ENCODE results near the gene SETBP1. TPM values are rescaled to one million over a fixed set of nuclear protein-coding genes. Genes with fewer than 3 reads are reported as not detected.

The SETBP1 gene
- total RNA-seq, 1 donor from 2014 or later = 83.3 TPM

GRCh38 chr18:44788334-44788733 lies 107.6 kb downstream of the SETBP1 start:
- Mint-ChIP-seq H3K27me3 (ENCODE audit: unreplicated experiment) (no peaks in the 10 kb centered on the region), H3K4me1 (ENCODE audit: low read depth, unreplicated experiment) (peaks cover 78% of the 10 kb centered on the region), H3K36me3 (ENCODE audit: unreplicated experiment) (no peaks in the 10 kb centered on the region), H3K27ac (ENCODE audit: unreplicated experiment) (peak overlapping the region; percentile 43), H3K9me3 (ENCODE audit: unreplicated experiment) (no peaks in the 10 kb centered on the region), H3K4me3 (ENCODE audit: unreplicated experiment) (peak overlapping the region; percentile 26)
- TF ChIP-seq CTCF (IDR thresholded peaks at IDR 0.05; ENCODE audit: partially characterized antibody, unreplicated experiment) = no peak
- no peak for DNase-seq

- no peak for TF ChIP-seq CTCF (IDR thresholded peaks at IDR 0.05; ENCODE audit: partially characterized antibody, unreplicated experiment)
- DNase-seq = no peak
- H3K4me1 Mint-ChIP-seq (ENCODE audit: low read depth, unreplicated experiment) = peaks cover 78% of the 10 kb centered on the region
- H3K4me3 Mint-ChIP-seq (ENCODE audit: unreplicated experiment) = peak overlapping the region; percentile 73
- H3K9me3 Mint-ChIP-seq (ENCODE audit: unreplicated experiment) = peaks cover 4% of the 10 kb centered on the region
- peak overlapping the region; percentile 93 for H3K27ac Mint-ChIP-seq (ENCODE audit: unreplicated experiment)
- H3K36me3 Mint-ChIP-seq (ENCODE audit: unreplicated experiment) = no peaks in the 10 kb centered on the region
- H3K27me3 Mint-ChIP-seq (ENCODE audit: unreplicated experiment) = no peaks in the 10 kb centered on the region
These were observed 109.0 kb downstream of the SETBP1 start for GRCh38 chr18:44789710-44790109.

GRCh38 chr18:44790860-44791259 lies 110.2 kb downstream of the SETBP1 start:
- peaks cover 4% of the 10 kb centered on the region for H3K9me3 Mint-ChIP-seq (ENCODE audit: unreplicated experiment)
- DNase-seq = no peak
- no peak overlapping the region for H3K4me3 Mint-ChIP-seq (ENCODE audit: unreplicated experiment)
- no peak for TF ChIP-seq CTCF (IDR thresholded peaks at IDR 0.05; ENCODE audit: partially characterized antibody, unreplicated experiment)
- no peak overlapping the region for H3K27ac Mint-ChIP-seq (ENCODE audit: unreplicated experiment)
- peaks cover 70% of the 10 kb centered on the region for H3K4me1 Mint-ChIP-seq (ENCODE audit: low read depth, unreplicated experiment)
- H3K27me3 Mint-ChIP-seq (ENCODE audit: unreplicated experiment) = no peaks in the 10 kb centered on the region
- no peaks in the 10 kb centered on the region for H3K36me3 Mint-ChIP-seq (ENCODE audit: unreplicated experiment)

GRCh38 chr18:44791520-44791919 lies 110.8 kb downstream of the SETBP1 start:
- no peaks in the 10 kb centered on the region for H3K36me3 Mint-ChIP-seq (ENCODE audit: unreplicated experiment)
- peaks cover 4% of the 10 kb centered on the region for H3K9me3 Mint-ChIP-seq (ENCODE audit: unreplicated experiment)
- TF ChIP-seq CTCF (IDR thresholded peaks at IDR 0.05; ENCODE audit: partially characterized antibody, unreplicated experiment) = no peak
- peak overlapping the region; percentile 58 for H3K4me3 Mint-ChIP-seq (ENCODE audit: unreplicated experiment)
- no peak for DNase-seq
- no peaks in the 10 kb centered on the region for H3K27me3 Mint-ChIP-seq (ENCODE audit: unreplicated experiment)
- H3K27ac Mint-ChIP-seq (ENCODE audit: unreplicated experiment) = peak overlapping the region; percentile 45
- peaks cover 66% of the 10 kb centered on the region for H3K4me1 Mint-ChIP-seq (ENCODE audit: low read depth, unreplicated experiment)

- TF ChIP-seq CTCF (IDR thresholded peaks at IDR 0.05; ENCODE audit: partially characterized antibody, unreplicated experiment) = no peak
- Mint-ChIP-seq H3K36me3 (ENCODE audit: unreplicated experiment) (no peaks in the 10 kb centered on the region), H3K27ac (ENCODE audit: unreplicated experiment) (peak overlapping the region; percentile 5), H3K4me1 (ENCODE audit: low read depth, unreplicated experiment) (peaks cover 63% of the 10 kb centered on the region), H3K27me3 (ENCODE audit: unreplicated experiment) (peaks cover 2% of the 10 kb centered on the region), H3K9me3 (ENCODE audit: unreplicated experiment) (peaks cover 5% of the 10 kb centered on the region), H3K4me3 (ENCODE audit: unreplicated experiment) (peak overlapping the region; percentile 10)
- no peak for DNase-seq
These were observed 111.9 kb downstream of the SETBP1 start for GRCh38 chr18:44792456-44793061.

All from glutamatergic neuron (in vitro differentiated cells).